Fibroblast of skin of left biceps (primary cell): ENCODE data around the gene DIS3.
"Not testable (repeated sequence)": the region's sequence is repeated elsewhere in the genome, so short reads cannot be mapped to it uniquely, and the experiment has no call there.

Experiments used
- DNase-seq, 2 experiments: peaks; one replicate each; pipeline ENCODE4 v3.0.0-alpha.2; 2013; ENCODE audit warnings: low read depth in 2 of 2

The DIS3 gene

GRCh38 chr13:72751220-72751619 lies 30.5 kb downstream of the DIS3 start:
- no peak for DNase-seq

- no peak for DNase-seq
These were observed 36.4 kb downstream of the DIS3 start for GRCh38 chr13:72745260-72745659.

GRCh38 chr13:72740015-72740414 lies 41.7 kb downstream of the DIS3 start:
- DNase-seq = no peak

- no peak for DNase-seq
These were observed 44.7 kb downstream of the DIS3 start for GRCh38 chr13:72737033-72737432.

- DNase-seq = no peak
These were observed 53.5 kb downstream of the DIS3 start for GRCh38 chr13:72728290-72728605.

- DNase-seq = peak; percentile 90 to 92
These were observed 54.0 kb downstream of the DIS3 start, which contains the start of the genes BORA and MZT1 for GRCh38 chr13:72727417-72728289. Gene BORA (plus strand): TSS chr13:72727923. CDS start chr13:72728941, 1,018 bp downstream. Gene MZT1 (minus strand): TSS chr13:72727629. CDS start chr13:72727602, 27 bp downstream.

GRCh38 chr13:72726726-72727416 lies 54.8 kb downstream of the DIS3 start:
- no peak for DNase-seq

GRCh38 chr13:72726185-72726584 lies 55.5 kb downstream of the DIS3 start:
- not testable (repeated sequence) for DNase-seq

- DNase-seq = no peak
These were observed 64.9 kb downstream of the DIS3 start for GRCh38 chr13:72716776-72717175.
